Measurements from ENCODE around the gene ZNF790.
"Not testable (repeated sequence)": the region's sequence is repeated elsewhere in the genome, so short reads cannot be mapped to it uniquely, and the experiment has no call there.

The ZNF790 gene

DNA sequence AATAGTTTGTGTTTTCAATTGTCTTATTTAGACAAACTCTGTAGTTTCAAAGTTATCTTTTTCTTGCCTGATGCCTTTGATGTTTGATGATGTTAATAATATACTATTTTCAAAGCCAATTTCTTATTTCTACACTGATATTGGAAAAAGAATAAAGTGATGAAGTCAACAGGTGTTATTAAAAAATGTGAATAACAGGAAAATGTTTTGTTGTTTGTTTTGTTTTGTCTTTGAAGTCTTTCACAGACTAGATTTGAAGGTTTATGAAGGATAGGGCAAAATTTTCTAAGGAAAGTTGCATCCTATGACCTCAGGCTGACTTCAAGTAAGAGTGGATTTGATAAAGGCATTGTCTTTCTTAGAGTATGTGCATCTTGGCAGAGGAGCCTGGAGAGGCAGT lies 31.2 kb downstream of the ZNF790 start:
- CTCF ChIA-PET = no interaction called here
- POLR2A ChIA-PET = no interaction called here
- TF ChIP-seq, protein P1, sequence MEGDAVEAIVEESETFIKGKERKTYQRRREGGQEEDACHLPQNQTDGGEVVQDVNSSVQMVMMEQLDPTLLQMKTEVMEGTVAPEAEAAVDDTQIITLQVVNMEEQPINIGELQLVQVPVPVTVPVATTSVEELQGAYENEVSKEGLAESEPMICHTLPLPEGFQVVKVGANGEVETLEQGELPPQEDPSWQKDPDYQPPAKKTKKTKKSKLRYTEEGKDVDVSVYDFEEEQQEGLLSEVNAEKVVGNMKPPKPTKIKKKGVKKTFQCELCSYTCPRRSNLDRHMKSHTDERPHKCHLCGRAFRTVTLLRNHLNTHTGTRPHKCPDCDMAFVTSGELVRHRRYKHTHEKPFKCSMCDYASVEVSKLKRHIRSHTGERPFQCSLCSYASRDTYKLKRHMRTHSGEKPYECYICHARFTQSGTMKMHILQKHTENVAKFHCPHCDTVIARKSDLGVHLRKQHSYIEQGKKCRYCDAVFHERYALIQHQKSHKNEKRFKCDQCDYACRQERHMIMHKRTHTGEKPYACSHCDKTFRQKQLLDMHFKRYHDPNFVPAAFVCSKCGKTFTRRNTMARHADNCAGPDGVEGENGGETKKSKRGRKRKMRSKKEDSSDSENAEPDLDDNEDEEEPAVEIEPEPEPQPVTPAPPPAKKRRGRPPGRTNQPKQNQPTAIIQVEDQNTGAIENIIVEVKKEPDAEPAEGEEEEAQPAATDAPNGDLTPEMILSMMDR (IDR thresholded peaks at IDR 0.05; ENCODE audit: control extremely low read depth, extremely low read depth, low read depth, missing control alignments) = no peak

DNA sequence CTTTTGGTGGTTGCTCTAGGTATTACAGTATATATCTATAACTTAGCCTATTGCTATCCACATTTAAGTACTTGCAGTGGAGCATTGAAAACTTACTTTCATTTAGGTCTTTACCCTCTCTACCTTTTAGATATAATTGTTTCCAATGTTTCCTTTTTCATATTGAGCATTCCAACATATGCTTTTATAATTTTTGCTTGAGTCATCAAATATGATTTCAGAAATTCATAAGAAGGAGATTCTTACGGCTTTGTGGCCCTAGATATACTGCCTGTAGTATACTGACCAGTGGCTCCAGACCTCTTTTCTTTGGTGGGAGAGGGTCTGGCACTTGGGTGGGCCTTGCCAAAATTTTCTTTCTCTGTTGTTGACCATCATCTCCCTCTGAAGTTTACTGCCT lies 32.8 kb downstream of the ZNF790 start:
- CTCF ChIA-PET = no interaction called here
- TF ChIP-seq, protein P1 (IDR thresholded peaks at IDR 0.05; ENCODE audit: control extremely low read depth, extremely low read depth, low read depth, missing control alignments) = no peak
- DNase-seq (ENCODE audit: extremely low spot score) = no peak
- POLR2A ChIA-PET = no interaction called here

More for the DNA sequence above, 31.2 kb downstream of the ZNF790 start:
- no peak for DNase-seq (ENCODE audit: extremely low spot score)

DNA sequence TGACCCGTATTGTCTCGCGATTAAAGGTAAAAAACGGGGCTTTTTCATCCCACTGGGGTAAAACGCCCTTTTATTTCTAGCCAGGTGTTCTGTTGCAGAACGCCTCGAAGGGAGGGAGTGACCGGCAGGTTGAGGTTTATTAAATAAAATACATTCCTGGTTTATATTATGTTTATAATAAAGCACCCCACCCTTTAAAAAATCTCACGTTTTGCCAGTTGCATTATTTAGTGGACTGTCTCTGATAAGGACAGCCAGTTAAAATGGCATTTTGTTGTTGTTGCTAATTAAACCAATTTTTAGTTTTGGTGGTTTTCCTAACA lies 40.4 kb downstream of the ZNF790 start:
- no peak for DNase-seq (ENCODE audit: extremely low spot score)
- TF ChIP-seq, protein P1 (IDR thresholded peaks at IDR 0.05; ENCODE audit: control extremely low read depth, extremely low read depth, low read depth, missing control alignments) = no peak
- ChIA-PET CTCF (no interaction called here), POLR2A (interaction anchor here (0.5 to 0.6 kb wide), 2 partner anchors 581 to 1463 kb away, joined by 3 read pairs; no protein-coding TSS in a partner anchor)

DNA sequence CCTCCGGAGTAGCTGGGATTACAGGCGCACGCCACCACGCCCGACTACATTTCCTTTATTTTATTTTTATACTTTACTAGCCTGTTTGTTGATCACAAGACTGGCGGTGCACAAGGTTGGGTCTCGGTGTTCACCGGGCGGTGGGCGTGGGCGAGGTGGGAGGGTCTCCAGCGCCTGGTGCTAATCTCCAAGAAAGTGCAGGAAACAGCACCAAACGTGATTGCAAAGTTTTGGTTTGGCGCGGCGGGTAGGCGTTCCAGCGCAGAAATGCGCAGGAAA lies 41.5 kb downstream of the ZNF790 start:
- no peak for DNase-seq (ENCODE audit: extremely low spot score)
- TF ChIP-seq, protein P1 (IDR thresholded peaks at IDR 0.05; ENCODE audit: control extremely low read depth, extremely low read depth, low read depth, missing control alignments) = no peak
- ChIA-PET CTCF (no interaction called here), POLR2A (no interaction called here)

DNA sequence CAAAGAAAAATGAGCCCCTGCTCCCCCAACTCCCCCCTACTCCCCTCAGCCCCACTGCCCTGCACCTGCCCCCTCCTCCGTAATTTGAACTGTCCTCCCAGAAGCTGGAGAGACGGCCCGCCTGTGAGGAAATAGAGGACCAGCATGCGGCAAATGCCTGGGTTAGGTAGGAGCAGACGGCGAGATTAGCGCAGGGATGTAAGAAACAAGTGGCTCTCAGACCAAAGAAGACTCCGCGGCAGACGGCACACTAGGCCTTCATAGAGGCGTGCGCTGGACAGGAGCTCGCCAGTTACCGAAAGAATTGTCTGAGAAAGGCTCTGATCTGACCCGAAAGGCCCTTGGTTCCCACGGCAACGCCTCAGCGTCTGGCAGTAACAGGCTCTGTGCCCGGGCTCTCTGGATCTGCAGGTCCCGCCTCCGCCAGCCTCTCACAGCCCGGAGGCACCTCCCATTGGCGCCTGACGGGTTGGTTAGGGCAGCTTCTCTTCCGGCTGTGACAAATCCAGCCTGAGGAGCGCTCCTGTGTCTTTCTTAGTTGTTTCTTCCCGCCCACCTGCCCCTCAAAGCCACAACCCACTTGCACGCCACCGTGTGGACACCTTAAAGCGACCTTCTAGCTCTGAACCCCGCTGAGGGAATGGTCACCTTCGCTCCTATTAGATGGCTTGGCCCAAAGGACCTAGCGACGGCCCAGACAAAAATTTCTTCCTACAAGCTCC lies 46.6 kb downstream of the ZNF790 start:
- CTCF ChIA-PET; DNase-seq (ENCODE audit: extremely low spot score); POLR2A ChIA-PET: not testable (repeated sequence)

DNA sequence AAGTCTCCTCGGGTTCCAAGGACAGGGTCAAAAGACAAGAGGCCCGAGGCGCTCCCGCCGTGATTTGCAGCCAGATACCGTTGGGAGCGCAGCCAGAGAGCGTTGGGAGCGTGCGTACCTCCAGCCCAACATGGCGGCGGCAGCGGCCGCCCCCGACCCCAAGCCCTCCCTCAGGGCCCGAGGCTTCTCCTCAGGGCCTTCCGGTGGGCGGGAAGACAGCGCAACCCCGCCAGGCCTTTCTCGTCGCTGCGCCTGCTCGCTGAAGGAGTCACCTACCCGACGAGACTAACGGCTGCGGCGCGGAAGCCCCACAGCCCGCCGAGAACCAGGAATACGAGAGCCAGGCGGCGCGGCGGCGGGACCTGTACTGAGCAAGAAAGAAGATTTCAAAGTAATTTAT lies 62.4 kb downstream of the ZNF790 start:
- POLR2A ChIA-PET = no interaction called here
- CTCF ChIA-PET = no interaction called here

DNA sequence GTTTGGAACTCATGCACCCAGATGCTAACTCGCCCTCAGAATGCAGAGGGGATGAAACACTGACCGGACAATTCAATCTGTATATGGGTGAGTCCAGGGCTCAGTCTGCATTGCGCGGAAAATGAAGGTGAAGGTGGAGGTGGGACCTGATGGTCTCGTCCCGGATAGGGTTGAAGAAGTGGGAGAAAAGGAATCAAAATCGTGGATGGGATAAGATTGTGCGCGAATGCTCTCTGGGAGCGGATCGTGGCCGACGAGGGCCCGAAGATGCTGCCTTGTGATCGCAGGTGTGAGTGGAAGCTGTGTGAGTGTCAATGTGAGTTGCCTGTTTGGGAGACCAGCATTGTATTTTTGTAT lies 65.0 kb downstream of the ZNF790 start:
- POLR2A ChIA-PET = interaction anchor here (0.7 to 1.0 kb wide), 2 partner anchors 77 to 244 kb away, joined by 3 read pairs; partner anchors contain the start of gene ZNF260
- DNase-seq (ENCODE audit: extremely low spot score) = no peak
- TF ChIP-seq, protein P1 (IDR thresholded peaks at IDR 0.05; ENCODE audit: control extremely low read depth, extremely low read depth, low read depth, missing control alignments) = no peak
- CTCF ChIA-PET = interaction anchor here (1.1 kb wide), 1 partner anchor 67 kb away, joined by 3 read pairs; no protein-coding TSS in a partner anchor

More for the DNA sequence above, 62.4 kb downstream of the ZNF790 start:
- no peak for DNase-seq (ENCODE audit: extremely low spot score)
- TF ChIP-seq, protein P1 (IDR thresholded peaks at IDR 0.05; ENCODE audit: control extremely low read depth, extremely low read depth, low read depth, missing control alignments) = no peak
